Body of pancreas (tissue), 4 donors: Measurements from ENCODE around the gene TBX21. TPM values are rescaled to one million over a fixed set of nuclear protein-coding genes. Genes with fewer than 3 reads are reported as not detected.

ENCODE experiments used
- ATAC-seq: fragments of 150-250 bp; one replicate; pipeline ENCODE4 v1.9.1; 2016
- DNase-seq, 4 donors: peaks; one replicate each; pipeline ENCODE4 v3.0.0-alpha.2; 2019
- H3K27ac ChIP-seq, 4 donors: fragments of 200-600 bp; sonication (generic); 1 replicate in 3 of 4; 2 replicates in 1 of 4; pipeline versions ENCODE4 v1.5.1 to v1.6.1; 2016 to 2019; ENCODE audit warnings: mild to moderate bottlenecking in 1 of 4, mixed read lengths in 1 of 4, moderate library complexity in 1 of 4
- H3K27me3 ChIP-seq, 2 donors: fragments of 200-600 bp; sonication (generic); one replicate each; pipeline ENCODE4 v1.6.0; 2016; ENCODE audit warnings: mild to moderate bottlenecking in 1 of 2
- H3K36me3 ChIP-seq, 2 donors: fragments of 200-600 bp; sonication (generic); replicated peaks in 1 of 2; 2 replicates each; pipeline ENCODE4 v1.5.1; 2016; ENCODE audit warnings: low read depth in 2 of 2; ENCODE audit not compliant: insufficient read depth in 1 of 2
- H3K4me1 ChIP-seq: fragments of 200-600 bp; sonication (generic); one replicate; pipeline ENCODE4 v1.6.0; 2016
- H3K4me3 ChIP-seq, 2 donors: fragments of 200-600 bp; sonication (generic); 1 replicate in 1 of 2; 2 replicates in 1 of 2; pipeline ENCODE4 v1.5.1; 2016 to 2019
- H3K9me3 ChIP-seq, 3 donors: fragments of 200-600 bp; sonication (generic); 1 replicate in 2 of 3; 2 replicates in 1 of 3; pipeline ENCODE4 v1.5.1; 2016
- CTCF ChIP-seq, 7 experiments: fragments of 450-650 bp in 4 of 7; fragments of 200-600 bp in 3 of 7; sonication (generic) in 3 of 7; IDR thresholded peaks; one replicate each; pipeline ENCODE4 v1.5.1; 2016 to 2019; ENCODE audit warnings: antibody characterized with exemption in 7 of 7
- POLR2A ChIP-seq, 3 donors: fragments of 450-650 bp; IDR thresholded peaks; one replicate each; pipeline ENCODE4 v1.6.1; 2016; ENCODE audit warnings: antibody characterized with exemption in 3 of 3, mild to moderate bottlenecking in 2 of 3
- WGBS, 2 donors: methylation state at CpG; one replicate each; pipeline ENCODE4 v1.1.5; 2017; 5-methylcytosine and 5-hydroxymethylcytosine counted together
- intact Hi-C: fragments of 100-400 bp; cut with DNase I; formaldehyde crosslinking; loops from one replicate; pipeline ENCODE4 v1.15.1; 2023
- total RNA-seq, 2 donors: library from RNA; depleted of rRNA; stranded (reverse); fragments of >200 nt; gene quantifications; one replicate each; pipeline ENCODE4 v1.1.0, GENCODE V29; 2016

The TBX21 gene
- total RNA-seq, 2 donors from 2014 or later = 1.0 TPM; not detected in 1

- WGBS, 2 donors = 57 to 61% methylated on average over 1 to 2 of the region's 2 CpGs
- ATAC-seq (no peak), DNase-seq (no peak)
- Histone ChIP-seq H3K36me3 (no peaks in the 10 kb centered on the region), H3K9me3 (no peaks in the 10 kb centered on the region), H3K4me1 (peaks cover 29% of the 10 kb centered on the region), H3K27me3 (no peaks in the 10 kb centered on the region), H3K27ac (peak overlapping the region in 3 of 4 donors; percentile 80 to 89 (median 86)), H3K4me3 (no peak overlapping the region)
- intact Hi-C loops = loop anchor here (10.0 kb wide), 1 partner anchor 112 kb away; no protein-coding TSS in a partner anchor
- TF ChIP-seq CTCF (IDR thresholded peaks at IDR 0.05) (no peak), POLR2A (IDR thresholded peaks at IDR 0.05) (no peak)
Observed at GRCh38 chr17:47692137-47692894, 40.7 kb upstream of the TBX21 start.

GRCh38 chr17:47692895-47693730 lies 39.9 kb upstream of the TBX21 start:
- no peaks in the 10 kb centered on the region for H3K9me3 ChIP-seq
- peak overlapping the region; percentile 36 to 89 (median 83) for H3K27ac ChIP-seq
- ATAC-seq (peak; percentile 41), DNase-seq (peak; percentile 40 to 66 (median 57))
- no peaks in the 10 kb centered on the region for H3K27me3 ChIP-seq
- WGBS, 2 donors = 19 to 29% methylated on average over 10 of the region's 10 CpGs
- TF ChIP-seq POLR2A (IDR thresholded peaks at IDR 0.05) (peak in 2 of 3 donors; percentile 35 to 46), CTCF (IDR thresholded peaks at IDR 0.05) (no peak)
- no peaks in the 10 kb centered on the region for H3K36me3 ChIP-seq
- H3K4me1 ChIP-seq = peaks cover 29% of the 10 kb centered on the region
- H3K4me3 ChIP-seq = peak overlapping the region; percentile 93 to 99
- intact Hi-C loops = loop anchor here (10.0 kb wide), 1 partner anchor 112 kb away; no protein-coding TSS in a partner anchor

- intact Hi-C loops = loop anchor here (10.0 kb wide), 1 partner anchor 111 kb away; no protein-coding TSS in a partner anchor
- TF ChIP-seq CTCF (IDR thresholded peaks at IDR 0.05) = no peak
- TF ChIP-seq POLR2A (IDR thresholded peaks at IDR 0.05) = no peak
- 1% methylated on average over 24 to 85 of the region's 87 CpGs for WGBS, 2 donors
- H3K27me3 ChIP-seq = no peaks in the 10 kb centered on the region
- H3K9me3 ChIP-seq = no peaks in the 10 kb centered on the region
- ATAC-seq = peak; percentile 48
- H3K36me3 ChIP-seq = no peaks in the 10 kb centered on the region
- peak within 1 kb of the TSS; percentile 93 to 99 for H3K4me3 ChIP-seq
- H3K27ac ChIP-seq = peak within 1 kb of the TSS; percentile 75 to 89 (median 83)
- peak; percentile 62 to 68 (median 66) for DNase-seq
- H3K4me1 ChIP-seq = peaks cover 29% of the 10 kb centered on the region
Observed at GRCh38 chr17:47693731-47694580, 39.1 kb upstream of the TBX21 start, which contains the start of gene TBKBP1. TBKBP1 (plus strand) TSS chr17:47694161; CDS start chr17:47696113, 1,952 bp downstream.
